HepG2 (cell line): Measurements from ENCODE around the gene RAD51. TPM values are rescaled to one million over a fixed set of nuclear protein-coding genes. Genes with fewer than 3 reads are reported as not detected.

Source experiments
- ATM ChIP-seq: fragments of 450-650 bp; IDR thresholded peaks from 2 replicates; pipeline ENCODE4 v1.7.1; 2017; ENCODE audit warnings: mild to moderate bottlenecking, borderline replicate concordance
- E2F2 ChIP-seq: sonication (generic); formaldehyde crosslinking; IDR thresholded peaks from 2 replicates; pipeline ENCODE4 v1.4.0; 2020; ENCODE audit warnings: missing genetic modification reagents, borderline replicate concordance
- GATAD2A ChIP-seq: IDR thresholded peaks from 2 replicates; pipeline ENCODE4 v1.6.1; 2016
- HNRNPL ChIP-seq: fragments of 200-400 bp; formaldehyde crosslinking; IDR thresholded peaks from 2 replicates; pipeline ENCODE4 v1.6.1; 2017; ENCODE audit warnings: mild to moderate bottlenecking, low read depth, low read length
- HOMEZ ChIP-seq: IDR thresholded peaks from 2 replicates; pipeline ENCODE4 v1.6.1; 2016; ENCODE audit warnings: low read depth
- KDM5A ChIP-seq: fragments of 200-600 bp; sonication (generic); IDR thresholded peaks from 2 replicates; pipeline ENCODE4 v1.7.0; 2018; ENCODE audit warnings: antibody characterized with exemption, mild to moderate bottlenecking, low read length, borderline replicate concordance
- KMT2A ChIP-seq: sonication (generic); formaldehyde crosslinking; IDR thresholded peaks from 2 replicates; pipeline ENCODE4 v1.4.0; 2020; ENCODE audit warnings: missing genetic modification reagents
- NFE2L1 ChIP-seq: sonication (generic); formaldehyde crosslinking; IDR thresholded peaks from 2 replicates; pipeline ENCODE4 v1.4.0; 2020; ENCODE audit warnings: missing genetic modification reagents, mild to moderate bottlenecking, borderline replicate concordance
- NR3C1 ChIP-seq: sonication (generic); formaldehyde crosslinking; IDR thresholded peaks from 2 replicates; pipeline ENCODE4 v1.4.0; 2020; ENCODE audit warnings: missing genetic modification reagents
- NRL ChIP-seq: sonication (generic); formaldehyde crosslinking; IDR thresholded peaks from 2 replicates; pipeline ENCODE4 v1.5.0; 2020; ENCODE audit warnings: missing genetic modification reagents, mild to moderate bottlenecking, moderate library complexity, borderline replicate concordance
- PAWR ChIP-seq: sonication (generic); formaldehyde crosslinking; IDR thresholded peaks from 2 replicates; pipeline ENCODE4 v1.4.0; 2020; ENCODE audit warnings: missing genetic modification reagents, mild to moderate bottlenecking, borderline replicate concordance
- RERE ChIP-seq: IDR thresholded peaks from 2 replicates; pipeline ENCODE4 v1.6.1; 2016; ENCODE audit warnings: low read depth, missing genetic modification reagents, missing compliant biosample characterization
- RNF2 ChIP-seq: fragments of 450-650 bp; conservative IDR thresholded peaks from 2 replicates; pipeline ENCODE4 v1.6.1; 2016; ENCODE audit warnings: low read depth
- XRCC5 ChIP-seq: fragments of 200-400 bp; formaldehyde crosslinking; optimal IDR thresholded peaks from 2 replicates; pipeline ENCODE3; 2017; ENCODE audit warnings: mild to moderate bottlenecking, low read length
- ZBTB26 ChIP-seq: IDR thresholded peaks from 2 replicates; pipeline ENCODE4 v1.6.1; 2016; ENCODE audit warnings: missing compliant biosample characterization, missing genetic modification reagents, borderline replicate concordance
- ZEB1 ChIP-seq: IDR thresholded peaks from 2 replicates; pipeline ENCODE4 v1.6.1; 2012; ENCODE audit warnings: mild to moderate bottlenecking, low read depth, inconsistent platforms; ENCODE audit not compliant: insufficient replicate concordance
- ZMAT5 ChIP-seq: sonication (generic); formaldehyde crosslinking; IDR thresholded peaks from 2 replicates; pipeline ENCODE4 v1.5.0; 2020; ENCODE audit warnings: mild to moderate bottlenecking, low read depth, missing genetic modification reagents, borderline replicate concordance
- ZNF367 ChIP-seq: sonication (generic); formaldehyde crosslinking; IDR thresholded peaks from 2 replicates; pipeline ENCODE4 v1.4.0; 2020; ENCODE audit warnings: missing genetic modification reagents, borderline replicate concordance
- ZNF839 ChIP-seq: sonication (generic); formaldehyde crosslinking; IDR thresholded peaks from 2 replicates; pipeline ENCODE4 v1.4.0; 2020; ENCODE audit warnings: missing genetic modification reagents, mild to moderate bottlenecking, borderline replicate concordance
- polyA plus RNA-seq, 8 experiments: library from polyadenylated mRNA; depleted of rRNA in 3 of 8; stranded (reverse) in 7 of 8; unstranded in 1 of 8; fragments of >200 nt; fragmentation: Illumina TruSeq in 4 of 8; extraction: Trizol in 4 of 8; gene quantifications; 2 replicates each; pipeline versions ENCODE4 v1.2.1 to v1.2.3, GENCODE V29; 2011 to 2016; ENCODE audit warnings: low read depth in 4 of 8, missing spikeins in 1 of 8, mixed read lengths in 1 of 8; ENCODE audit not compliant: insufficient read depth in 1 of 8
- total RNA-seq, 5 experiments: library from RNA; depleted of rRNA; stranded (reverse); fragments of >200 nt; fragmentation: Illumina TruSeq; extraction: Trizol; gene quantifications; 2 replicates each; pipeline ENCODE4 v1.2.3, GENCODE V29; 2016; ENCODE audit warnings: low read depth in 1 of 5

RAD51 gene
- total and polyA plus RNA-seq, 2 of the 13 experiments (the other 11 are each of a cell fraction or from before 2014, with no cell fraction given): 8.5 to 12.8 TPM

GRCh38 chr15:40754883-40755811, 60.2 kb downstream of the RAD51 start, which contains the start of gene RMDN3 (continued):
- TF ChIP-seq NRL (CRISPR knock-in tag) (no peak; the same call in 1 of the 2 replicates), XRCC5 (peak; percentile 77), PAWR (CRISPR knock-in tag) (peak; percentile 64; the same call in 1 of the 2 replicates), KMT2A (CRISPR knock-in tag) (peak; percentile 79), ZBTB26 (CRISPR knock-in tag) (0 out of 2 replicates have a peak, but pooled peaks have one; percentile 37), NR3C1 (CRISPR knock-in tag) (no peak), RERE (CRISPR knock-in tag) (no peak), KDM5A (peak; percentile 95), GATAD2A (CRISPR knock-in tag) (no peak), ZEB1 (no peak), ZNF367 (CRISPR knock-in tag) (no peak), NFE2L1 (CRISPR knock-in tag) (no peak; the same call in 1 of the 2 replicates), ZMAT5 (CRISPR knock-in tag) (no peak), HOMEZ (no peak), ZNF839 (no peak), HNRNPL (no peak), RNF2 (no peak), ATM (no peak), E2F2 (CRISPR knock-in tag) (no peak; the same call in 1 of the 2 replicates)
